ENCODE results near the gene TRAPPC12. TPM values are rescaled to one million over a fixed set of nuclear protein-coding genes. Genes with fewer than 3 reads are reported as not detected.

TRAPPC12 gene
- total RNA-seq, 1 experiment from 2014 or later, result 86.0 TPM

DNA sequence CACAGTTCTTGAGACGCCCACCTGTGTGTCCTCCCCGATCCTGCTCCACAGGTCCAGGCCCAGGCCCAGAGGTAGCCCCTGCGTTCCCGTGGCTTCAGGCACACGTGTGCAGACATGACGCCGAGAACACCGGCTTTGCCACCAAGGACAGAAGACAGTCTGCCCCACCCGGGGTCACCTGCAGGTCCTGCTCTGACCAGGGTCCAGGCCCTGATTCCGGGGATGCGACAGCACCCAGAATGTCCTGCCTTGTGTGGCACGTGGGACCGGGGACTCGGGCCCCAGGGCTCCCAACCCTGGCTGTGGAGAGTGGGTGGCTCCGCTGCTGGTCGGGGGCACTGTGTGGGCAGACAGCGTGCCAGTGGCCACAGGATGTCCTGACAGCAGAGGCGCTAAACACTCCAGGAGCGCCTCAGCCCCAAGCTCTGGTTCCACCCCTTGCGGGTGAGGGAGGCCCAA is 102.9 kb downstream of the TRAPPC12 start:
- Mint-ChIP-seq H3K27me3 (ENCODE audit: low read depth) (peaks cover 1% of the 10 kb centered on the region; the same call in 1 of the 2 replicates), H3K4me1 (peaks cover 0 to 2% of the 10 kb centered on the region in 2 experiments; a peak in 1 of 4 replicates), H3K9me3 (peaks cover 3 to 6% of the 10 kb centered on the region in 2 experiments; a peak in 3 of 5 replicates), H3K36me3 (ENCODE audit: insufficient read depth in 1 of 3, low read depth in 3 of 3) (peaks cover 20 to 45% (median 33%) of the 10 kb centered on the region in 3 experiments), H3K4me3 (no peak overlapping the region), H3K27ac (no peak overlapping the region)
- no peak for DNase-seq
- H3T11ph ChIP-seq (ENCODE audit: low read length), result no peak overlapping the region
- H3K56ac ChIP-seq (ENCODE audit: insufficient read length, low read depth, low read length), result no peak overlapping the region
- WGBS (ENCODE audit: extremely low coverage, insufficient read length, low lambda C conversion rate), result no CpG with 5 or more reads among the region's 20 CpGs
- TF ChIP-seq, protein P1, sequence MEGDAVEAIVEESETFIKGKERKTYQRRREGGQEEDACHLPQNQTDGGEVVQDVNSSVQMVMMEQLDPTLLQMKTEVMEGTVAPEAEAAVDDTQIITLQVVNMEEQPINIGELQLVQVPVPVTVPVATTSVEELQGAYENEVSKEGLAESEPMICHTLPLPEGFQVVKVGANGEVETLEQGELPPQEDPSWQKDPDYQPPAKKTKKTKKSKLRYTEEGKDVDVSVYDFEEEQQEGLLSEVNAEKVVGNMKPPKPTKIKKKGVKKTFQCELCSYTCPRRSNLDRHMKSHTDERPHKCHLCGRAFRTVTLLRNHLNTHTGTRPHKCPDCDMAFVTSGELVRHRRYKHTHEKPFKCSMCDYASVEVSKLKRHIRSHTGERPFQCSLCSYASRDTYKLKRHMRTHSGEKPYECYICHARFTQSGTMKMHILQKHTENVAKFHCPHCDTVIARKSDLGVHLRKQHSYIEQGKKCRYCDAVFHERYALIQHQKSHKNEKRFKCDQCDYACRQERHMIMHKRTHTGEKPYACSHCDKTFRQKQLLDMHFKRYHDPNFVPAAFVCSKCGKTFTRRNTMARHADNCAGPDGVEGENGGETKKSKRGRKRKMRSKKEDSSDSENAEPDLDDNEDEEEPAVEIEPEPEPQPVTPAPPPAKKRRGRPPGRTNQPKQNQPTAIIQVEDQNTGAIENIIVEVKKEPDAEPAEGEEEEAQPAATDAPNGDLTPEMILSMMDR (conservative IDR thresholded peaks at IDR 0.05), result no peak
- H4K8ac ChIP-seq (replicated peaks; ENCODE audit: insufficient read length, low read depth, low read length), result no peak overlapping the region
- no peaks in the 10 kb centered on the region for H3K4me1 ChIP-seq (ENCODE audit: insufficient read depth, low read length)
- no peak overlapping the region for H3K27ac ChIP-seq (ENCODE audit: insufficient read length, low read depth, low read length)
- no peak overlapping the region for H3K14ac ChIP-seq (ENCODE audit: insufficient read depth, low read length)
- H2BK120ac ChIP-seq (ENCODE audit: low read depth, low read length, poor library complexity, severe bottlenecking), result no peak overlapping the region
- no peak overlapping the region for H3K4ac ChIP-seq (ENCODE audit: low read depth, low read length)
- H3K79me1 ChIP-seq (ENCODE audit: insufficient read depth, low read depth, low read length, poor library complexity, severe bottlenecking), result no peaks in the 10 kb centered on the region
- H3K23me2 ChIP-seq (ENCODE audit: insufficient read length, low read depth, low read length, poor library complexity, severe bottlenecking), result no peaks in the 10 kb centered on the region
- no peak overlapping the region for H3K23ac ChIP-seq (ENCODE audit: insufficient read length, low read depth, low read length)
- H2BK15ac ChIP-seq (ENCODE audit: low read depth, low read length), result no peak overlapping the region
- no peaks in the 10 kb centered on the region for H3K27me3 ChIP-seq (ENCODE audit: insufficient read depth, low read length)
- H3K9ac ChIP-seq (ENCODE audit: extremely low read depth, insufficient read length, low read length), result no peak overlapping the region
- H3K18ac ChIP-seq (ENCODE audit: insufficient read length, low read depth, low read length), result no peak overlapping the region
- H3K9me3 ChIP-seq (ENCODE audit: control insufficient read depth, low read depth, low read length), result no peaks in the 10 kb centered on the region
- H2BK5ac ChIP-seq (ENCODE audit: insufficient read length, low read length), result no peak overlapping the region
- no peak overlapping the region for H3K4me2 ChIP-seq (ENCODE audit: insufficient read depth, insufficient read length, low read length)
- no peaks in the 10 kb centered on the region for H3K79me2 ChIP-seq (ENCODE audit: insufficient read depth, low read length)
- no peaks in the 10 kb centered on the region for H4K20me1 ChIP-seq (ENCODE audit: control insufficient read depth, insufficient read depth, insufficient read length)
- H2AFZ ChIP-seq (ENCODE audit: low read length), result no peak overlapping the region
- H4K5ac ChIP-seq (ENCODE audit: insufficient read length, low read depth, low read length), result no peak overlapping the region
- H2BK12ac ChIP-seq (ENCODE audit: insufficient read length, low read depth, low read length), result no peak overlapping the region
- no peak overlapping the region for H4K91ac ChIP-seq (ENCODE audit: insufficient read length, low read depth, low read length)
- no peak overlapping the region for H2AK5ac ChIP-seq (ENCODE audit: insufficient read length, low read length)
- no peak overlapping the region for H2BK20ac ChIP-seq (ENCODE audit: low read depth, low read length, poor library complexity, severe bottlenecking)

Data from H9 (cell line).